HG03060 (cell line): ENCODE results near the gene LNX2.

Experiments
- ATAC-seq: cut with Tn5 transposase; IDR thresholded peaks from one replicate; pipeline ENCODE4 v1.9.1; 2021; ENCODE audit warnings: low read depth, moderate number of reproducible peaks; ENCODE audit not compliant: unreplicated experiment

Gene LNX2

DNA sequence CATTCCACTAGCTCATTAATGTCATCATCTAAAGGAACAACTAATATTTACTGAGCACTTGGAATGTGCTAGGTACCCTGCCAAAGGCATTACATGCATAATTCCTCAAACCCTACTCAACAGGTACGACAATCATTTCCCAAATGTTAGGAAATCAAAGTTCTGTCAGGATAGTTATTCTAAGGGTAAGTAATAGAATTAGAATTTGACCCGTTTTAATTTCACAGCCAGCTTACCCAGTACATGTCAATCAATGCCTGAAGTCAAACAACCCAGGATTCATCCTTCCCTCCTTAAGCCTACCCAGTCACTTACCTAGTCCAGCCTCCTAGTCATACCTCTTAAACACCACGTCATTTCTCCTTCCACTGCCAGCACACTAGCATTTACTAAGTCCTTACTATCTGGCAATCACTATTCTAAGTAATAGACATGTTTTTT lies 2.4 kb downstream of the LNX2 start:
- no peak for ATAC-seq

DNA sequence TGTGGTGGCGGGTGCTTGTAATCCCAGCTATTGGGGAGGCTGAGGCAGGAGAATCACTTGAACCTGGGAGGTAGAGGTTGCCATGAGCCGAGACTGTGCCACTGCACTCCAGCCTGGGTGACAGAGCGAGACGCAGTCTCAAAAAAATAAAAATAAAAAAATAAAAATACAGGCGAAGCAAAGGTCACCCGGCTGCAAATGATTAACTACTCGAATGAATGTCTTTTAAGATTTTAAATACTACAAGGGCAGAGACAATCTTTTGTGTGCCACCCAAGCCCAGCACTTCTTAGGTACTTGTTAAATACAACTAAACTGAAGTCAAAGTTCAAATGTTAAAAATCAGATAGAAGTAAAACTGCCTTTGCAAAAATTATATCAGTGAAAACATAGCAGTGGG lies 6.7 kb downstream of the LNX2 start:
- no peak for ATAC-seq

DNA sequence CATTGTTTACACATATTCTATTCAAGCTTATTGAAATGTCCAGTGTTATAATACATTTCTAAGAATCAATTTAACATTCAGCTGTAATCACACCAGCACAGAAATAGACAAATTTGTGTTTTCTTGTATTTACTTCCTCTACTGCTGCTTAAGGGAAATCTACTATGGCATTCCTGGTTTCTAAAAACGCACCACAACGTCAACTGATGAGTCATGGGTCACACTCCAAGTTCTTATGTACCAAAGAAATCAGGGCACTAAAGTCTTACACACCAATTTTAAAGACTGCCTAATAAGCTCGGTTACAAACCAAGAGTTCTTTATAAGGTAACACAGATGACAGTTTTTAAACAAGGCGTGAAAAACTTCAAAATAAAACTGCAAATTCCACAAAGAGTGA lies 13.2 kb downstream of the LNX2 start:
- ATAC-seq = no peak

DNA sequence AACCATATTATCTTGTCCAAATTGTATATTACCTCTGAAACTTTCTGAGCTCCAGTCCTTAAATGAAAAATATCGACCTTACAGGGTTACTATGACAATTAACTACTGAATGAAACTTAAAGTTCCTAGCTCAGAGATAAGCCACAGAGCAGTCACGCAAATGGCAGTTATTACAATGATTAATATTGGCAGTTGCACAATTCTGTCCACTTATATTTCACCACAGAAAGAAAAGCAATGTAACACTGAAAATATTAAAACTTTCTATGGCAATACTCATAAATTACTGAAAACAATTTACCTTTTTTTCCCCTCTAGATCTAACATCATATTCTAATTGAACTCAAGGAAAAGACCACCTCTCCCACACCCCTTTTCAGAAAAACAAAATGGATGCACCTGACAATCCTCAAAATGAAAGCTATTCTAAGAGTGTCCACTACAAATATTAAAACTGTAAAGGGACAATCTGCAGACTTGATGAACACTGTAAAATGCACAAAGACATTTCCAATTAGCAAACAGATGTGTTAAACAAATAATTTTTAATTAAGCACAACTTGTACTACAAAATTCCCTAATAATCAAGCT lies 14.6 kb downstream of the LNX2 start:
- ATAC-seq = no peak

DNA sequence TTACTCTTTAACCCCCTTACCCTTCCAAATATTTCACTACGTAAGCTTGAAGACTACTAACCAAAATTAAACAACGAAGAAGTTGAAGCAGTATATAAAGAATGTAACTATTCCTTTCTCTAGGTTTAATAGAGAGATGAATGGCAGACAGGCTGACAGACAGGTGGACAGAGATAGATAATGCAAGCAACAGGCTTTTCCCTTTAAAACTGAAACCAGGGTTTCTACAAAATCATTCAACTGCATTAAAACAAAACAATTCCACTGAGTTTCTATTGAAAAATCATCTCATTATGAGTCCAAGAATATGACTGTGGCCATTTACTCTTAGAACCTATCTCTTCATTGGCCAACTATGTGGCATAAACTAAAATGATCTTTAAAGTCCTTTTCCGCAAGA lies 15.2 kb downstream of the LNX2 start:
- ATAC-seq = no peak

DNA sequence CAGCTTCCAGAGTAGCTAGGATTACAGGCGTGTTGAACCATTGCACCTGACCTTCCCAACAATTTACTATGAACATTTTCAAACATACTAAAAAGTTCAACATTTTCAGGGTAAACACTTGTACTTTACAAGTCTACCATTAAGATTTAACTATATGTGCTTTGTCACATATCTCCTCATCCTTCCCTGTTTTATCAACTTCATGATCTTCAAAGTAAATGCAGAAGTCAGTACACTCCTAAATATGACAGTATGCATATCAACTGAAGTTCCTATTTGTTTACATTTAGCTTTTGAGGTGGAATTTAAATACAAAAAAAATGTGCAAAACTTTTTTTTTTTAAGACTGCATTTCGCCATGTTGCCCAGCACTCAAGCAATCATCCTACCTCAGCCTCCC lies 18.5 kb downstream of the LNX2 start:
- no peak for ATAC-seq

DNA sequence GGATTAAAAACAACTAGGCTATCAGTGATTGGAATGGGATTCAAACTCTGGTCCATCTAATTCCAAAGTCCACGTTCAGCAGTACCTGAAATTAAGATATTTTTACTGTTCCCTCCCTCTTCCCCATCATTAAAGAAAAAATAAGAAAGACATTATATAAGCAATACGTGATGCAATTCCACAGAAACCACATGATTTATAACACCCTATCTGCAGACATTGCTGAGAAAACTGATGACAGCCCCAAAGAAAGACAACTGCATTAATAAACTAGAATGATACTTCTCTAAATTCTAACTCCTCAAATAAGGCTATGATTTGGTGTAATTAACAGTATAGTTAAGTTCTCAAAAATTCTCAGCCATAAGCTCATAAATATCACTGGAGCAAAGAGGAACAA lies 19.1 kb downstream of the LNX2 start:
- no peak for ATAC-seq

DNA sequence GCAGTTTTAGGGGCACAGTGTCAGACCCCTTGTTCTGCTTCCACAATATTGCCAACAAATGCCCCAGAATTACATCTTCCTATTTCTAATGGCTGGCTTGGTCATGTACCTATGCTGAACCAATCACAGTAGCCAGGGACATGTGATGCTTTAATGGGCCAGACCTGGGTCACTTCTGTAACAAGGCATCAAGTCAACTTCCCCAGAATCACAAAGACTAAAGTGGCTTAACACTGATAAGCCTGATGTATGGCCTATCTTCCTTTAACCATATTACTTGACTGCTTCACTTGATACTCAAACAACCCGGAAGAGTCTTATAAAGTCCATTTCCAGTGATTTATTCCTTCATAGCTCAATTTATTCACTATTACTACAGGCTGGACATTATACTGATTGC lies 19.6 kb downstream of the LNX2 start:
- no peak for ATAC-seq

DNA sequence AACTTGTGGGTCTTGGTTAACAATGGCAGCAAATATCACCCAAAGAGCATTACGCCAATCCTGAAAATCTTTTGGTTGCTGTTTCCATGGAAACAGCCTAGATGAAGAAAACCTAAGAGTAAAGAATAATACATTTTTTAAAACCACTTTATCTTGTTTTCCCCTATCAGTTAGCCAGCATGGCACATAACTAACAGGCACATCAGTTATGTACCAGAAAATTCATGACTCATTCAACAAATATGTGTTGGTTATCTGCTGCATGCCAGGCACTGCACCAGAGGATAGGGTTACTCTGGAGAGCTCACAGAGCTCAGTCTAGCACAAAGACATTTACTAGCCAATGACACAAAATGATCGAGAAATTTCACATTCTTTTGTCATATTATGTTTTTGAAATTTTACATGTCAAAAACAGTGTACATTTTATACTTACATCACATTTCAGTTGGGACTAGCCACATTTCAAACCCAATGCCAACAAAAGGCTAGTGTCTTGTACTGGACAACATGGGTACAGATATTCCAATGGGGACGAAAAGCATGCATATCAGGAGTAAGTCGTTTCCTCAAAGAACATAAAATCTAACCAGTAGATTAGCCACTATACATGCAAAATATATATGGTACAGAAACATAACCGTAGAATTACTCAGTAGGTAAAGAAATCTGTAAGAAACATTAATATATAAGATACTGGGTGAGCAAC lies 20.3 kb downstream of the LNX2 start:
- ATAC-seq = no peak

DNA sequence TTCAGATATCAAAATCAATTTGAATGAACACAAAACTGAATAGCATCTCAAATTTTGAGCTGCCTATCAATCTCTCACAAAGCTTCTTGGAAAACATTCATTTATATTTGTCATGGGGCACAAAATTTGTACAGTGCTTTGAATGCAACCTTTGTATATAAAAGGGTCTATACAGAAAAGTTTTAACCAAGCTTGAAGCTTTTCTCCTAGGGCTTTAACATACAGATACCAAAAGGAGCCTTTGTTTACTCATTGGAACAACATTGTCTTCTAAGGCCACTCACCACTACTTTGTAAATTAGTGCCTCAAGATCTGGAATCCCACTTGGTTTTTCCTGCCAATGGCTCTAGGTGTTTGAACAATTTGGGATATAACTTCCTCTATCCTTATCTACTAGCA lies 21.2 kb downstream of the LNX2 start:
- no peak for ATAC-seq

DNA sequence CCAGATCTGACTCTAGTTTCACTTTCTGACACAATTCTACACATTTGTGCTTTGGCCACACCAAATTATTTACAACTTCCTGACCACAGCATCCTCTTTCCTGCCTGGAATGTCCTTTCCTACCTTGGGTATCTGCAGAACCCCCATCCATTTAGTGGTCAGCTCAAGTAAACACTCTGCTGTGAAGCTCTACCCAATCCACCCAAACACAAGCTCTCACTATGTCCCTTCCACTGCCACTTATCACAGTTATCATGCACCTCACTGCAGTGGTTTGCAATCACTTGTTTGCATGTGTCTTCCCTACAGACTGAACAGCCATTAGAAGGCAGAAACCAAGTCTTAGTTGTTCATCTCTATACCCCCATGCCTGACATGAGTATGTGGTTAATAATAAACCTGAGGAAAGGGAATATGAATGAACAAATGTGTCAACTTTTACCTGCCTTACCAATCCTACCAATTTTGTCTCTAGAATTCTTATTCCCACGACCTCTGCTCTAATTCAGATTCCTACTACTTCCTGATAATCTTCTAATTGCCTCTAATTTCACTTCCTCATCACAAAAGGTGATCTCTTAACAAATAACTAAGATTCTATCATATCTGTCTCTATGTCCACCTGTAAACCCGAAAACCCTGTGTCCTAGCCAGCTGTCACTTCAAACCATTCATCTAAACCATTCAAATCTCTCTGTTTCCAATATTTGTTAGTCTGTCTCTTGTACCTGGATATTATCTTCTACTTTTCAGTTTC lies 25.1 kb downstream of the LNX2 start:
- no peak for ATAC-seq

DNA sequence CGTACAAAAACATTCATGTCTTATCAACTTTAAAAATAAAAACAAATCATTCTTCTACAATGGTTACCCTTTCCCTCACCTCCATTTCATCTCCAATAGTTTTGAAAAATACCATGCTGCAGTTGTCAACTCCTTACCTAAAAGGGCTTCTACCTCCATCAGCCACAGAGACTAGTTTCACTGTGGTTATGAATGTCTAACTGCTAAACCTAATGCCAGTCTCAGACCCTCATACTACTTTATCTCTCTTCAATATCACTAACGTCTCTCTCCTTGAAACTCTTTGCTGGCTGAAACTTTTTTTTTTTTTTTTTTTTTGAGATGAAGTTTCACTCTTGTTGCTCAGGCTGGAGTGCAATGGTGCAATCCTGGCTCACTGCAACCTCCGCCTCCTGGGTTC lies 27.1 kb downstream of the LNX2 start:
- ATAC-seq = no peak

DNA sequence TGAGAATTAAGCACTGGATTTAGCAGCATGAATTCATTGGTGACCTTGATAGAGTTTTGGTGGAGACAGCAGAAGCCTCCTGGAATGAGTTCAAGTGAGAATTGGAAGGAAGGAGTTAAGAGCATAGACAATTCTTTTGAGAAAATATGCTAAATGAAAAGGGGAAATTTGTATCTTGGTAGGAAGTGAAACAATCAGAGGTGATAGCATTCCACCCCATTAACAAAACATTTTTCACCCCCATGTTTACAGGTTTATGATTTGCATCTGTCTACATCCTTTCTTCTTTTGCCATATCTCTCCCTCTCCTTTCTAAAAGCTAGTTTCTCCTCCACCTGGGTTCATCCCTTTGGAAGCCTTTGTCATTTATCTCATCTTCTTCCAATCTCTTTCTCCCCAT lies 27.5 kb downstream of the LNX2 start:
- no peak for ATAC-seq

DNA sequence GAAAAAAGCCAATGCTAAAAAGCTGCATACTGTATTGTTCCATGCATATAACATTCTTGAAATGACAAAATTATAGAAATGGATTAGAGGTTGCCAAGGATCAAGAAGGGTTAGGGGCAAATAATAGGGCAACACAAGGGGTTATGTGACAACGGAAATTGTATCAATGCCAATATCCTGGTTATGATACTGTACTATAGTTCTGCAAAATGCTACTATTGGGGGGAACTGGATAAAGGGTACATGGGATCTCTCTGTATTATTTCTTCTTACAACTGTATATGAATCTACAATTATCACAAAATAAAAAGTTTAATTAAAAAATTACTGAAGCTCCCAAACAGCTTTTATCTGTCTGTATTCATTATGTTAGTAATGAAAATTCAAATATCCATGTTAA lies 31.9 kb downstream of the LNX2 start:
- no peak for ATAC-seq

DNA sequence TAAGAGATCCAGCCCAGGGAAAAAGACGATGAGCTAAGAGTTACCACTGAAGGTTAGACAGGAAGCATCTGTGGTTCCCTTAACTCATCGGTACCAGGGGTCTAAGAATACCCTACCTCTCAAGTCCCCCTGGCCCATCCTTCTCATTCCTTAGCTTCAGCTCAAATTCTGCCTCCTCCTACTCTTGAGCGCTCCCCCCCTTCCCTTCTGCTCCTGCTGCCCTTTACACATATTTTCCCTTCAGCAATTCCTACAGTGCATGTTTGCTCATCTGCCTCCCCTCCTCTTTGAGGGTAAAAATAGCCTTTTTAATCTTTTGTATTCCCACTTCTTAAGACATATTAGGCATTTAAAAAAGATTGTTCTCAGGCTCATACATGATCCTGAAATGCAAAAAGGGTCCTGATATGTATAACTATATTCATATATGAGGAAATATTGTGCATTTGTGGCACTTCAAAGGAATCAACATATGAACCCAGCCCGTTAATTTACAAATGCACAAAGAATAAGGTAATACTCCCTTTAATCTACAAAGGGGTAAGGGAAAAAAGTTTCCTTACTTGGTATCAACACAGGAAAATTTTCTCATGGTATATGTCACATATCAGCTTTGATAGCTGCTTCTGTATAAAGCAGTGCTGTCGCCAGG lies 33.1 kb downstream of the LNX2 start:
- ATAC-seq = no peak

DNA sequence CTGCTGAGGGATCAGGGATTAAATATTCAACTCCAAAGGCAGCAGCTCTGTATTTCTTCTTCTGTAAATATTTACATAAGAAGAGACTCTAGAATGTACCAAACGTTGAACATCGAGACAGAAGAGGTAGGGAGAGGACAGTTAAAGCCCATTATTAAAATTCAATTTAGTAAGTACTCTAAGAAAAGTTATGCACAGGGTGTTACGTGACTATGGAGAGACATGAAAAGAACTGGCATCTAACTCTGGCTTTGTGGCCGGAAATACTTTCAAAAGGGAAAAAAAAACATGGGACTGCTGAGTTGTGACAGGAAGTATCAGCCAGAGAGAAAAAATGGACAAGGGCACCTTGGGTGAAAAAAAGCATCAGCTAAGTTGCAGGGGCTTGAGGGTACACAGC lies 36.7 kb downstream of the LNX2 start:
- no peak for ATAC-seq

DNA sequence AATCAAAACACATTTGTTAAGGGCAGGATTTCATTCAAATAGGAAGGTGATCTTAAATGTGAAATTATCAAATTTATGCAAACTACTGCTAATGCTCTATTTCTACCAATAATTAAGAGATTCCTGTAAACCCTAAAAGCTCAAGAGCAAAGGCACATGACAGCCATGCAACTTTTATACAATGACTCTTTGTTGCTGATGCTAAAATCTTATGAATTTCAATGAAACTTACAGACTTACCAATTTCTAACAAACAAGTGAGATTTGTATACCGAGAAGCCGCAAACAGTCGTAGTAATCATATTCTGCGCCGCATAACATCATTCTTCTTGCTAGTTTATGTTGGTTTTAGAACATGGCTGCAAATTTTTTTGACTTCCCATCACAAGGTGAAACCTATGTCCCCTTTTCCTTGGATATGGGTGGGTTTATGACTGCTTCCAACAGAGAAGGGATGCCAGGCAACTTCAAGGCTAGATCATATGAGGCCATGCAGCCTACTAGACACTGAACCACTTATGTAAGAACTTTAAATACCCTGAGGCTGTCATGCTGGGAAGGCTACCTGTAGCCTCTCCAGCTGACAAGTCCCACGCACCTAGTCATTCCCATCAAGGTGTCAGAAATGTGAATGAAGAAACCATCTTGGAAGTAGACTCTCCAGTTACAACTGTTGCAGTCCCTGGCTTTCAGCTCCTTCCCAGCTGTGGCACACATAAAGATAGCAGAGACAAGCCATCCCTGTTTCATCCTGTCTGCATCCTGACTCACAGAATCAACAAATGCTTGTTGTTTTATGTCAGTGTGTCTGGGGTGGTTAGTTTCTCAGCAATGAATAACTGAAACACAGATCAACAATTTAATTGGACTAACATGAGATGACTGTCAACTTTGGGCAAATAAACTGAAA lies 42.0 kb downstream of the LNX2 start:
- no peak for ATAC-seq

DNA sequence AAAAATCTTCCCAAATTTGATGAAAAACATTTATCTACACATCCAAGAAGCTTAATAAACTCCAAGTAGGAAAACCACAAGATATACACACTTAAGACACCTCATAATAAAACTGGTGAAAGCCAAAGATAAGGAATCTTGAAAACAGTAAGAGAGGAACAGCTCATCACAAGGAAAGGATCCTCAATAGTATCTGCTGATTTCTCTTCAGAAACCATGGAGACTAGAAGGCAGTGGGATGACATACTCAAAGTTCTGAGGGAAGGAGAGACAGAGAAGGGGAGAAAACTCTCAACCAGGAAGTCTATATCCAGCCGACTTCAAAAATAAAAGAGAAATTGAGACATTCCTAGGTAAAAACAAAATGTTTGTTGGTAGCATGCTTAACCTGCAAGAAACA lies 45.7 kb downstream of the LNX2 start:
- no peak for ATAC-seq

DNA sequence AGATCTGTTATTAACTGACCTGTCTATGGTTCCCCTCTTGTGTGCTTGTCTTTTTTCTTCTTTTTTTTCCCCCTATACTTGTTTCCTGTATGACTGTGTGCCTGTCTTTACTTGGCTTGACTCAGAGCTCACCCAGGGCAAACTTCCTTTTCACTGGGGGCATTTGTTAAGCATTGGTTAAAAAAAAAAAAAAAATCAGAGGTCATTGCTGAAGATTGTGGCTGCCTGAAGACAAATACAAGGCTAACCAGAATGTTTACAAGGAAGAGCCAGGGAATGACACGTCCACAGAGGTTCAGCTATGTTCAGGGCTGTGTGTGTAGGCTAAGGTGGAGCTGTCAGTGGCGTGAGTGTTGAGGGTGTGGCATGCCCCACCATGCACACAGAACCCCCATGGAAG lies 47.1 kb downstream of the LNX2 start:
- ATAC-seq = no peak

DNA sequence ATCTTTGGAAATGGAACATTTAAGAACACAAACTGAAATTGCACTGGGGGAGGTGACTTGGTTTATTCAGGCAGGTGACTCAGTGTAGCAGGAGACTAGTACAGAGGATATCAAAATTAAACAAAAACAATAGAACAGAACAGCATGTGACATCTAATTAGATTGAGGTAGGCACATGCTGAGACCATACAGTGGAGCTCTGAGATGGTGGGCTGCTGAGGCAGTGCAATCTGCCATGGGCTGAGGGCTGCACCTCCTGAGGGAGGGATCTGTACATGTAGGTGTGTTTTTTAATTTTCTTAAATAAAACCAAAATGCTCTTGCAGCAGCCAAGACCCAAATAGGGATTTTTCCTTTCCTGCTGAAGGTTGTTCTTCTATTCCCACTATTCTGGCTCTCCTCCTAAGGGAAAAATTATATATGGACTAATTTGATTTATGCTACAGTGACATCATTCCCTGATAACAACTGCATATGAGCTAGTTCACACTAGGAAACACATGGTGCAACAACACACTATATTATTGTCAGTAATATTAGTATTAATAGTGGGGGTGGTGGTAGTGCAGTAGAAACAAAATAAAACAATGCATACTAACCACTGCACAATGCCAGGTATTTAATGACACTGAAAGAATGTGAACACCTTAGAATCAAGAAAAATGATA lies 48.0 kb downstream of the LNX2 start:
- ATAC-seq = no peak
